ENCODE data around the gene MOB3A. TPM values are rescaled to one million over a fixed set of nuclear protein-coding genes. Genes with fewer than 3 reads are reported as not detected.

Gene MOB3A
- total RNA-seq, 2 donors from 2014 or later: 11.7 to 22.1 TPM

GRCh38 chr19:2079076-2079864 lies 16.9 kb downstream of the MOB3A start:
- DNase-seq (no peak), ATAC-seq (no peak)
- Histone ChIP-seq H3K9me3 (no peaks in the 10 kb centered on the region), H3K27ac (no peak overlapping the region), H3K27me3 (no peaks in the 10 kb centered on the region), H3K4me3 (no peak overlapping the region), H3K36me3 (replicated peaks in 1 of 2; ENCODE audit: insufficient read depth in 1 of 2, low read depth in 2 of 2) (peaks cover 3 to 19% of the 10 kb centered on the region in 2 donors), H3K4me1 (no peaks in the 10 kb centered on the region)
- intact Hi-C loops (cut with DNase I): no loop called here
- TF ChIP-seq POLR2A (IDR thresholded peaks at IDR 0.05) (no peak), CTCF (IDR thresholded peaks at IDR 0.05) (no peak)
- 88 to 92% methylated on average over 15 to 31 of the region's 32 CpGs for WGBS, 2 donors

- H3K9me3 ChIP-seq: no peaks in the 10 kb centered on the region
- no peaks in the 10 kb centered on the region for H3K27me3 ChIP-seq
- DNase-seq: no peak
- intact Hi-C loops (cut with DNase I): no loop called here
- peaks cover 3 to 19% of the 10 kb centered on the region in 2 donors for H3K36me3 ChIP-seq (replicated peaks in 1 of 2; ENCODE audit: insufficient read depth in 1 of 2, low read depth in 2 of 2)
- TF ChIP-seq CTCF (IDR thresholded peaks at IDR 0.05) (no peak), POLR2A (IDR thresholded peaks at IDR 0.05) (no peak)
- 94 to 100% methylated on average over 2 to 37 of the region's 44 CpGs for WGBS, 2 donors
- no peak overlapping the region for H3K4me3 ChIP-seq
- no peaks in the 10 kb centered on the region for H3K4me1 ChIP-seq
- H3K27ac ChIP-seq: no peak overlapping the region
- no peak for ATAC-seq
These were observed 18.1 kb downstream of the MOB3A start for GRCh38 chr19:2077833-2078619.

- no peak overlapping the region for H3K27ac ChIP-seq
- H3K4me3 ChIP-seq: no peak overlapping the region
- no peaks in the 10 kb centered on the region for H3K4me1 ChIP-seq
- no peak for TF ChIP-seq CTCF (IDR thresholded peaks at IDR 0.05)
- TF ChIP-seq POLR2A (IDR thresholded peaks at IDR 0.05): no peak
- H3K27me3 ChIP-seq: no peaks in the 10 kb centered on the region
- intact Hi-C loops (cut with DNase I): no loop called here
- WGBS, 2 donors: 85 to 94% methylated on average over 7 of the region's 7 CpGs
- H3K36me3 ChIP-seq (replicated peaks in 1 of 2; ENCODE audit: insufficient read depth in 1 of 2, low read depth in 2 of 2): peaks cover 8 to 22% of the 10 kb centered on the region in 2 donors
- no peaks in the 10 kb centered on the region for H3K9me3 ChIP-seq
- ATAC-seq: no peak
- DNase-seq: no peak
These were observed 18.7 kb downstream of the MOB3A start for GRCh38 chr19:2077398-2077797.

GRCh38 chr19:2076526-2076944 lies 19.6 kb downstream of the MOB3A start:
- Histone ChIP-seq H3K27ac (no peak overlapping the region), H3K4me1 (no peaks in the 10 kb centered on the region), H3K9me3 (no peaks in the 10 kb centered on the region), H3K4me3 (no peak overlapping the region), H3K36me3 (replicated peaks in 1 of 2; ENCODE audit: insufficient read depth in 1 of 2, low read depth in 2 of 2) (peaks cover 9 to 24% of the 10 kb centered on the region in 2 donors), H3K27me3 (no peaks in the 10 kb centered on the region)
- WGBS, 2 donors: 90 to 98% methylated on average over 11 to 27 of the region's 32 CpGs
- no peak for DNase-seq
- ATAC-seq: no peak
- no peak for TF ChIP-seq CTCF (IDR thresholded peaks at IDR 0.05)
- TF ChIP-seq POLR2A (IDR thresholded peaks at IDR 0.05): no peak
- intact Hi-C loops (cut with DNase I): no loop called here

All from body of pancreas (tissue), 4 donors.